ENCODE measurements around the gene SCGB1C2.

Gene SCGB1C2

GRCh38 chr17:187130-187529, 49.8 kb downstream of the SCGB1C2 start:
- ATAC-seq (ENCODE audit: low read depth) (no peak), DNase-seq (ENCODE audit: low spot score in 2 of 2) (no peak)
- Mint-ChIP-seq H3K9me3 (no peaks in the 10 kb centered on the region), H3K4me1 (no peaks in the 10 kb centered on the region), H3K27ac (no peak overlapping the region), H3K36me3 (no peaks in the 10 kb centered on the region), H3K4me3 (no peak overlapping the region), H3K27me3 (peaks cover 13% of the 10 kb centered on the region)
